Astrocyte of the spinal cord (primary cell): ENCODE data around the gene KIDINS220.

Source experiments
- DNase-seq: peaks from one replicate; pipeline ENCODE4 v3.0.0; 2011; ENCODE audit warnings: low read depth, low spot score
- H3K4me3 ChIP-seq: 2 replicates; pipeline ENCODE4 v1.5.1; 2011; ENCODE audit warnings: low read depth, mild to moderate bottlenecking, low read length, moderate library complexity
- CTCF ChIP-seq: IDR thresholded peaks from 2 replicates; pipeline ENCODE4 v1.5.1; 2012; ENCODE audit warnings: low read depth, mild to moderate bottlenecking, low read length, inconsistent platforms
- in situ Hi-C: cut with HindIII; loops from 2 replicates; pipeline ENCODE4 v1.10.0; 2017; ENCODE audit warnings: low sequenced_read_pairs

KIDINS220 gene

GRCh38 chr2:8779795-8780671 lies 57.4 kb downstream of the KIDINS220 start:
- in situ Hi-C loops: no loop called here
- no peak overlapping the region for H3K4me3 ChIP-seq
- no peak for DNase-seq
- TF ChIP-seq CTCF: no peak

GRCh38 chr2:8774371-8774770 lies 63.0 kb downstream of the KIDINS220 start:
- in situ Hi-C loops: no loop called here
- TF ChIP-seq CTCF: no peak

GRCh38 chr2:8767324-8767723 lies 70.1 kb downstream of the KIDINS220 start:
- H3K4me3 ChIP-seq: no peak overlapping the region
- TF ChIP-seq CTCF: no peak
- in situ Hi-C loops: no loop called here
- DNase-seq: no peak

More at GRCh38 chr2:8774371-8774770, 63.0 kb downstream of the KIDINS220 start:
- DNase-seq: no peak
- H3K4me3 ChIP-seq: no peak overlapping the region

GRCh38 chr2:8761529-8762164 lies 75.8 kb downstream of the KIDINS220 start:
- peak; percentile 57 for DNase-seq
- in situ Hi-C loops: no loop called here
- H3K4me3 ChIP-seq: no peak overlapping the region
- peak; percentile 55 for TF ChIP-seq CTCF

GRCh38 chr2:8756716-8757115 lies 80.7 kb downstream of the KIDINS220 start:
- in situ Hi-C loops: no loop called here
- no peak for DNase-seq
- TF ChIP-seq CTCF: no peak
- H3K4me3 ChIP-seq: no peak overlapping the region

GRCh38 chr2:8756230-8756629 lies 81.2 kb downstream of the KIDINS220 start:
- DNase-seq: no peak
- no peak for TF ChIP-seq CTCF

More at GRCh38 chr2:8756230-8756629, 81.2 kb downstream of the KIDINS220 start:
- no peak overlapping the region for H3K4me3 ChIP-seq
- in situ Hi-C loops: no loop called here
